GM12878 (cell line): Measurements from ENCODE around the gene KIFC3. TPM values are rescaled to one million over a fixed set of nuclear protein-coding genes. Genes with fewer than 3 reads are reported as not detected.

Source experiments
- ATAC-seq: fragments of 200-7000 bp; cut with Tn5 transposase; 3 replicates; pipeline ENCODE4 v1.9.1; 2020; ENCODE audit warnings: mild to moderate bottlenecking, moderate library complexity
- BruUV-seq: library from RNA; stranded (reverse); fragments of 400-500 nt; replicated peaks from 2 replicates; lab custom pipeline; 2021; lab: Mats Ljungman, UMichigan
- CTCF ChIA-PET: fragments of 300-600 bp; sonication (Branson Sonifier 250); formaldehyde crosslinking; extraction: SDS; loops from one replicate; lab custom pipeline; 2021; ENCODE audit warnings: inconsistent platforms; lab: Yijun Ruan, JAX
- POLR2A ChIA-PET: fragments of 350-600 bp; formaldehyde crosslinking; extraction: SDS; loops from one replicate; lab custom pipeline; 2021; ENCODE audit warnings: inconsistent platforms; lab: Charles Lee
- RAD21 ChIA-PET: fragments of 300-600 bp; sonication (Branson Sonifier 250); formaldehyde crosslinking; loops from one replicate; lab custom pipeline; 2023; ENCODE audit warnings: antibody characterized with exemption; ENCODE audit not compliant: unreplicated experiment; lab: Charles Lee
- SMC1A ChIA-PET: fragments of 300-600 bp; sonication (Branson Sonifier 250); formaldehyde crosslinking; loops from one replicate; lab custom pipeline; 2023; ENCODE audit not compliant: unreplicated experiment, uncharacterized antibody; lab: Charles Lee
- DNase-seq: peaks from one replicate; pipeline ENCODE4 v3.0.0-alpha.2; 2011; ENCODE audit warnings: low read depth, low spot score
- FAIRE-seq: peaks from 3 replicates; lab custom pipeline; 2011; peaks lifted over from hg19 to GRCh38; lab: Jason Lieb, UNC
- H2AFZ ChIP-seq: 2 replicates; pipeline ENCODE4 v1.6.0; 2011; ENCODE audit warnings: low read depth, low read length, control low read depth; ENCODE audit not compliant: control insufficient read depth
- H3K27ac ChIP-seq: 2 replicates; pipeline ENCODE4 v1.5.1; 2011; ENCODE audit warnings: control low read depth; ENCODE audit not compliant: control insufficient read depth, insufficient read depth
- H3K27me3 ChIP-seq, 2 experiments: replicated peaks in 1 of 2; 2 replicates each; pipeline versions ENCODE4 v1.6.0 to v1.6.1; 2011; ENCODE audit warnings: low read length in 1 of 2; ENCODE audit not compliant: control insufficient read depth in 2 of 2, insufficient read depth in 2 of 2
- H3K36me3 ChIP-seq, 2 experiments: 2 replicates each; pipeline ENCODE4 v1.5.1; 2011; ENCODE audit warnings: low read length in 1 of 2; ENCODE audit not compliant: control insufficient read depth in 2 of 2, insufficient read depth in 2 of 2
- H3K4me1 ChIP-seq: 2 replicates; pipeline ENCODE4 v1.6.1; 2011; ENCODE audit warnings: mild to moderate bottlenecking, low read length, moderate library complexity, mixed read lengths; ENCODE audit not compliant: control insufficient read depth, insufficient read depth
- H3K4me2 ChIP-seq: 2 replicates; pipeline ENCODE4 v1.6.0; 2011; ENCODE audit warnings: control low read depth; ENCODE audit not compliant: control insufficient read depth, insufficient read depth
- H3K4me3 ChIP-seq: fragments of 200-600 bp; sonication (generic); 2 replicates; pipeline ENCODE4 v1.5.1; 2016
- H3K79me2 ChIP-seq: 2 replicates; pipeline ENCODE4 v1.6.0; 2011; ENCODE audit warnings: low read length; ENCODE audit not compliant: control insufficient read depth, insufficient read depth
- H3K9ac ChIP-seq: 2 replicates; pipeline ENCODE4 v1.8.0; 2011; ENCODE audit warnings: low read length, control low read depth, mixed read lengths; ENCODE audit not compliant: control insufficient read depth, insufficient read depth
- H3K9me3 ChIP-seq: replicated peaks from 3 replicates; pipeline ENCODE4 v1.5.1; 2011; ENCODE audit warnings: mild to moderate bottlenecking, low read length; ENCODE audit not compliant: control insufficient read depth, insufficient read depth
- H4K20me1 ChIP-seq: 2 replicates; pipeline ENCODE4 v1.6.0; 2011; ENCODE audit not compliant: control insufficient read depth, insufficient read depth
- IRF4 ChIP-seq: IDR thresholded peaks from 2 replicates; pipeline ENCODE4 v1.6.1; 2011; ENCODE audit warnings: low read depth, low read length
- MEF2B ChIP-seq: fragments of 450-650 bp; IDR thresholded peaks from 2 replicates; pipeline ENCODE4 v1.6.1; 2018; ENCODE audit warnings: mild to moderate bottlenecking, moderate library complexity; ENCODE audit not compliant: partially characterized antibody, poor library complexity, severe bottlenecking
- MYC ChIP-seq: IDR thresholded peaks from 2 replicates; pipeline ENCODE4 v1.6.1; 2011; ENCODE audit warnings: mild to moderate bottlenecking, low read length, moderate library complexity, inconsistent platforms; ENCODE audit not compliant: insufficient read depth, insufficient replicate concordance, insufficient read length, severe bottlenecking
- NFYA ChIP-seq: IDR thresholded peaks from 2 replicates; pipeline ENCODE4 v1.6.1; 2011; ENCODE audit warnings: low read depth, mild to moderate bottlenecking, low read length, improper control_type of control experiment, borderline replicate concordance
- NR2F1 ChIP-seq: fragments of 450-650 bp; conservative IDR thresholded peaks from 2 replicates; pipeline ENCODE4 v1.6.1; 2017; ENCODE audit warnings: mild to moderate bottlenecking
- PAX8 ChIP-seq: fragments of 450-650 bp; IDR thresholded peaks from 2 replicates; pipeline ENCODE4 v1.6.1; 2017; ENCODE audit warnings: mild to moderate bottlenecking, moderate library complexity
- PKNOX1 ChIP-seq: fragments of 450-650 bp; IDR thresholded peaks from 2 replicates; pipeline ENCODE4 v1.6.1; 2016; ENCODE audit warnings: mild to moderate bottlenecking
- POLR2A ChIP-seq: IDR thresholded peaks from 2 replicates; pipeline ENCODE4 v1.6.1; 2011; ENCODE audit warnings: low read depth, mild to moderate bottlenecking, low read length
- POU2F2 ChIP-seq: IDR thresholded peaks from 3 replicates; pipeline ENCODE4 v1.6.1; 2011; ENCODE audit warnings: low read depth, mild to moderate bottlenecking, low read length, borderline replicate concordance
- RFX5 ChIP-seq: IDR thresholded peaks from 2 replicates; pipeline ENCODE4 v1.6.1; 2011; ENCODE audit warnings: low read depth, low read length, improper control_type of control experiment
- TCF7 ChIP-seq: IDR thresholded peaks from 2 replicates; pipeline ENCODE4 v1.6.1; 2014; ENCODE audit warnings: antibody characterized with exemption, borderline replicate concordance
- WGBS: methylation state at CpG from one replicate; pipeline ENCODE4 v1.1.6; 2016; ENCODE audit warnings: low lambda C conversion rate; ENCODE audit not compliant: insufficient replicate concordance, insufficient coverage; ENCODE audit errors: missing lambda C conversion rate; 5-methylcytosine and 5-hydroxymethylcytosine counted together
- in situ Hi-C: fragments of 300-500 bp; cut with MboI; formaldehyde crosslinking; loops from 9 replicates; pipeline ENCODE4 v1.14.3; 2018; ENCODE audit warnings: mixed read lengths
- intact Hi-C: fragments of 100-400 bp; cut with micrococcal nuclease; formaldehyde crosslinking; loops from one replicate; pipeline ENCODE4 v1.14.2; 2022; ENCODE audit not compliant: unreplicated experiment
- polyA plus RNA-seq, 11 experiments: library from polyadenylated mRNA; depleted of rRNA in 4 of 11; unstranded in 6 of 11; stranded (reverse) in 5 of 11; fragments of >200 nt; fragmentation: Nextera tagmentation in 4 of 11; fragmentation: Illumina TruSeq in 1 of 11; extraction: Ambion mirVana in 4 of 11; extraction: Trizol in 1 of 11; gene quantifications; 1 replicate in 1 of 11; 2 replicates in 10 of 11; pipeline versions ENCODE4 v1.2.1 to v1.2.3, GENCODE V29; 2011 to 2016; ENCODE audit warnings: inconsistent platforms in 2 of 11, missing spikeins in 2 of 11, low read depth in 1 of 11
- total RNA-seq, 4 experiments: library from RNA; depleted of rRNA in 3 of 4; stranded (reverse); fragments of >200 nt in 3 of 4; fragmentation: Illumina TruSeq in 1 of 4; extraction: Trizol in 1 of 4; gene quantifications; 2 replicates each; pipeline versions ENCODE4 v1.2.1 to v1.2.3, GENCODE V29; 2013 to 2021
- TF ChIP-seq, protein P1 (sequence below): fragments of 450-650 bp; IDR thresholded peaks from 2 replicates; pipeline ENCODE4 v1.6.1; 2017; ENCODE audit warnings: mild to moderate bottlenecking, moderate library complexity
- TF ChIP-seq, protein P2 (sequence below): fragments of 450-650 bp; IDR thresholded peaks from 2 replicates; pipeline ENCODE4 v1.6.1; 2017; ENCODE audit warnings: mild to moderate bottlenecking, low read depth, inconsistent platforms; ENCODE audit not compliant: poor library complexity, severe bottlenecking

Gene KIFC3
- total and polyA plus RNA-seq, 10 of the 15 experiments (the other 5 are each of a cell fraction or from before 2014, with no cell fraction given): 0.22 to 1.3 (median 0.26) TPM; not detected in 3

DNA sequence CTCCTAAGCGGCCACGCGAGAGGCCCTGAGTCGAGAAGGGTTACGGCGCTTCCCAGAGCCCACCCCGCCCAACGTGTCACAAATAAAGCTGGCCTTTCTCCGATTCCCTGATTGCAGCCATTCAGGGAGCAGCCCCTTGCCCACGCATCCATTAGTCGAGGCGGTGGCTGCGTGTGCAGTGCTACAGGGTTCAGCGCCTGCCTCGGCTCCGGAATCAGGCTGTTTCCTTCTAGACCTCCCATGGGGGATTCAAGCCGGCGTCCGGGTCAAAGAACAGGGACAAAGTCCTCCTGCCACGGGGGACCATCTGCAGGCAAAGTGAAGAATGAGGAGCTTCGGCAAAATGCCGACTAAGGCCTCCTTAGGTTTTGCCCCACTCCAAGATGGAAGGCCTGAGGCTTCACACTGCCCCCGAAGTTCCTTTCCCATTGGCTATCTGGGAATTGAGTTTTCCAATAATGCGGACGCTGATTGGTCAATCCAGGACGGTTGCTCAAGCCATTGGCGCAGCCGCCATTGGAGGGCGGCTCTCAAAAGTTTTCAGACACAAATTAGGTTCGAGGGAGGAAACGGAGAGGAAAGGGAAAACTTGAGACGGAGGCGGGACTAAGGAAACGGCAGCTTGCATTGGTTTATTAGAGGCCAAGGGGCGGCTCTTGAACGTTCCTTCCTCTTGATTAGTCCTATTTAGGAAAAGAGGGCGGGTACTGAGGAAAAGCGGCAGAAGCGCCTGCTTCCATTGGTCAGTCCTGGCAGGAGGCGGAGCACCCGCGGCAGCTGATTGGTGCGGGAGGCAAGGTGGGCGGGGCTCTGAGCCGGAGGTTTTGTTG is 67.2 kb downstream of the KIFC3 start:
- in situ Hi-C loops: no loop called here
- TF ChIP-seq PAX8 (no peak), RFX5 (peak; percentile 42), NFYA (no peak), MEF2B (peak; percentile 12), POU2F2 (0 out of 3 replicates have a peak, but pooled peaks have one; percentile 62), IRF4 (no peak), POLR2A (peak; percentile 75), PKNOX1 (peak; percentile 74; the same call in 1 of the 2 replicates), TCF7 (no peak), NR2F1 (peak; percentile 35), MYC (no peak)
- TF ChIP-seq, protein P1, sequence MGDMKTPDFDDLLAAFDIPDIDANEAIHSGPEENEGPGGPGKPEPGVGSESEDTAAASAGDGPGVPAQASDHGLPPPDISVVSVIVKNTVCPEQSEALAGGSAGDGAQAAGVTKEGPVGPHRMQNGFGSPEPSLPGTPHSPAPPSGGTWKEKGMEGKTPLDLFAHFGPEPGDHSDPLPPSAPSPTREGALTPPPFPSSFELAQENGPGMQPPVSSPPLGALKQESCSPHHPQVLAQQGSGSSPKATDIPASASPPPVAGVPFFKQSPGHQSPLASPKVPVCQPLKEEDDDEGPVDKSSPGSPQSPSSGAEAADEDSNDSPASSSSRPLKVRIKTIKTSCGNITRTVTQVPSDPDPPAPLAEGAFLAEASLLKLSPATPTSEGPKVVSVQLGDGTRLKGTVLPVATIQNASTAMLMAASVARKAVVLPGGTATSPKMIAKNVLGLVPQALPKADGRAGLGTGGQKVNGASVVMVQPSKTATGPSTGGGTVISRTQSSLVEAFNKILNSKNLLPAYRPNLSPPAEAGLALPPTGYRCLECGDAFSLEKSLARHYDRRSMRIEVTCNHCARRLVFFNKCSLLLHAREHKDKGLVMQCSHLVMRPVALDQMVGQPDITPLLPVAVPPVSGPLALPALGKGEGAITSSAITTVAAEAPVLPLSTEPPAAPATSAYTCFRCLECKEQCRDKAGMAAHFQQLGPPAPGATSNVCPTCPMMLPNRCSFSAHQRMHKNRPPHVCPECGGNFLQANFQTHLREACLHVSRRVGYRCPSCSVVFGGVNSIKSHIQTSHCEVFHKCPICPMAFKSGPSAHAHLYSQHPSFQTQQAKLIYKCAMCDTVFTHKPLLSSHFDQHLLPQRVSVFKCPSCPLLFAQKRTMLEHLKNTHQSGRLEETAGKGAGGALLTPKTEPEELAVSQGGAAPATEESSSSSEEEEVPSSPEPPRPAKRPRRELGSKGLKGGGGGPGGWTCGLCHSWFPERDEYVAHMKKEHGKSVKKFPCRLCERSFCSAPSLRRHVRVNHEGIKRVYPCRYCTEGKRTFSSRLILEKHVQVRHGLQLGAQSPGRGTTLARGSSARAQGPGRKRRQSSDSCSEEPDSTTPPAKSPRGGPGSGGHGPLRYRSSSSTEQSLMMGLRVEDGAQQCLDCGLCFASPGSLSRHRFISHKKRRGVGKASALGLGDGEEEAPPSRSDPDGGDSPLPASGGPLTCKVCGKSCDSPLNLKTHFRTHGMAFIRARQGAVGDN: peak; percentile 45; the same call in 1 of the 2 replicates
- TF ChIP-seq, protein P2, sequence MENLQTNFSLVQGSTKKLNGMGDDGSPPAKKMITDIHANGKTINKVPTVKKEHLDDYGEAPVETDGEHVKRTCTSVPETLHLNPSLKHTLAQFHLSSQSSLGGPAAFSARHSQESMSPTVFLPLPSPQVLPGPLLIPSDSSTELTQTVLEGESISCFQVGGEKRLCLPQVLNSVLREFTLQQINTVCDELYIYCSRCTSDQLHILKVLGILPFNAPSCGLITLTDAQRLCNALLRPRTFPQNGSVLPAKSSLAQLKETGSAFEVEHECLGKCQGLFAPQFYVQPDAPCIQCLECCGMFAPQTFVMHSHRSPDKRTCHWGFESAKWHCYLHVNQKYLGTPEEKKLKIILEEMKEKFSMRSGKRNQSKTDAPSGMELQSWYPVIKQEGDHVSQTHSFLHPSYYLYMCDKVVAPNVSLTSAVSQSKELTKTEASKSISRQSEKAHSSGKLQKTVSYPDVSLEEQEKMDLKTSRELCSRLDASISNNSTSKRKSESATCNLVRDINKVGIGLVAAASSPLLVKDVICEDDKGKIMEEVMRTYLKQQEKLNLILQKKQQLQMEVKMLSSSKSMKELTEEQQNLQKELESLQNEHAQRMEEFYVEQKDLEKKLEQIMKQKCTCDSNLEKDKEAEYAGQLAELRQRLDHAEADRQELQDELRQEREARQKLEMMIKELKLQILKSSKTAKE: peak; percentile 98

More for the DNA sequence above, 67.2 kb downstream of the KIFC3 start:
- Histone ChIP-seq H3K27me3 (no peaks in the 10 kb centered on the region), H3K4me3 (peak overlapping the region; percentile 83), H3K27ac (peak overlapping the region; percentile 96), H2AFZ (peak overlapping the region; percentile 99), H3K9ac (peak overlapping the region; percentile 89), H3K4me2 (peak overlapping the region; percentile 92), H3K9me3 (peaks cover 4% of the 10 kb centered on the region; the same call in 2 of the 3 replicates), H4K20me1 (no peaks in the 10 kb centered on the region), H3K36me3 (no peaks in the 10 kb centered on the region), H3K79me2 (peaks cover 9% of the 10 kb centered on the region), H3K4me1 (peaks cover 10% of the 10 kb centered on the region)
- POLR2A ChIA-PET: interaction anchor here (0.5 to 1.8 kb wide), 9 partner anchors 15 to 441 kb away, joined by 3 to 10 read pairs (median 5); partner anchors contain the start of gene CFAP20
- CTCF ChIA-PET: interaction anchor here (0.7 to 3.1 kb wide), 13 partner anchors 9 to 388 kb away, joined by 3 to 20 read pairs (median 5); no protein-coding TSS in a partner anchor
- ATAC-seq (peak; percentile 95), FAIRE-seq (peak; percentile 100), DNase-seq (peak; percentile 99)
- RAD21 ChIA-PET: interaction anchor here (0.5 to 2.9 kb wide), 12 partner anchors 10 to 729 kb away, joined by 3 to 18 read pairs (median 4); no protein-coding TSS in a partner anchor
- intact Hi-C loops: loop anchor here (2.0 to 5.0 kb wide), 3 partner anchors 44 to 158 kb away; no protein-coding TSS in a partner anchor
- 1% methylated on average over 45 of the region's 45 CpGs for WGBS
- no TSS peak for BruUV-seq
- SMC1A ChIA-PET: interaction anchor here (0.6 to 3.1 kb wide), 11 partner anchors 10 to 197 kb away, joined by 3 to 12 read pairs (median 3); partner anchors contain the start of gene DRC7
